ENCODE measurements around the gene GEMIN2. TPM values are rescaled to one million over a fixed set of nuclear protein-coding genes. Genes with fewer than 3 reads are reported as not detected.
A peak's percentile ranks its signal among the peaks of the same experiment; 100 is the strongest.
"Not testable (repeated sequence)": the region's sequence is repeated elsewhere in the genome, so short reads cannot be mapped to it uniquely, and the experiment has no call there.

The GEMIN2 gene
- total RNA-seq, 1 experiment from 2014 or later = 68.2 TPM

- DNase-seq (ENCODE audit: low read depth) = no peak
These were observed 4.0 kb upstream of the GEMIN2 start for GRCh38 chr14:39109893-39110715.

GRCh38 chr14:39113685-39114072 lies 444 bp upstream of the GEMIN2 start:
- DNase-seq (ENCODE audit: low read depth) = no peak

GRCh38 chr14:39122330-39123138 lies 8.4 kb downstream of the GEMIN2 start:
- DNase-seq (ENCODE audit: low read depth) = no peak

- not testable (repeated sequence) for DNase-seq (ENCODE audit: low read depth)
These were observed 23.7 kb downstream of the GEMIN2 start for GRCh38 chr14:39137835-39138234.

- no peak for DNase-seq (ENCODE audit: low read depth)
These were observed 24.3 kb downstream of the GEMIN2 start for GRCh38 chr14:39138440-39138839.

GRCh38 chr14:39140170-39140569 lies 26.0 kb downstream of the GEMIN2 start:
- no peak for DNase-seq (ENCODE audit: low read depth)

GRCh38 chr14:39141623-39142022 lies 27.5 kb downstream of the GEMIN2 start:
- not testable (repeated sequence) for DNase-seq (ENCODE audit: low read depth)

GRCh38 chr14:39143226-39143625 lies 29.1 kb downstream of the GEMIN2 start:
- DNase-seq (ENCODE audit: low read depth) = not testable (repeated sequence)

- no peak for DNase-seq (ENCODE audit: low read depth)
These were observed 31.3 kb downstream of the GEMIN2 start for GRCh38 chr14:39145266-39145966.

- no peak for DNase-seq (ENCODE audit: low read depth)
These were observed 40.6 kb downstream of the GEMIN2 start for GRCh38 chr14:39154594-39155189.

GRCh38 chr14:39157491-39157890 lies 43.4 kb downstream of the GEMIN2 start:
- DNase-seq (ENCODE audit: low read depth) = no peak

- no peak for DNase-seq (ENCODE audit: low read depth)
These were observed 44.2 kb downstream of the GEMIN2 start for GRCh38 chr14:39158222-39158858.

- DNase-seq (ENCODE audit: low read depth) = no peak
These were observed 46.4 kb downstream of the GEMIN2 start for GRCh38 chr14:39160494-39160893.

GRCh38 chr14:39167797-39168320 lies 53.7 kb downstream of the GEMIN2 start:
- DNase-seq (ENCODE audit: low read depth) = not testable (repeated sequence)

GRCh38 chr14:39168591-39168990 lies 54.5 kb downstream of the GEMIN2 start:
- DNase-seq (ENCODE audit: low read depth) = no peak

- DNase-seq (ENCODE audit: low read depth) = no peak
These were observed 55.4 kb downstream of the GEMIN2 start for GRCh38 chr14:39169541-39169900.

GRCh38 chr14:39173198-39173597 lies 59.1 kb downstream of the GEMIN2 start:
- DNase-seq (ENCODE audit: low read depth) = no peak

GRCh38 chr14:39174560-39175444 lies 60.7 kb downstream of the GEMIN2 start, which contains the start of gene PNN:
TSS of gene PNN (plus strand) at chr14:39175254. CDS start at chr14:39175280, 26 bp downstream.
- peak; percentile 100 for DNase-seq (ENCODE audit: low read depth)

GRCh38 chr14:39175445-39176262 lies 61.5 kb downstream of the GEMIN2 start:
- DNase-seq (ENCODE audit: low read depth) = peak; percentile 68
